ENCODE measurements around the gene DYDC2.

DYDC2 gene

GRCh38 chr10:80373502-80373901, 16.9 kb downstream of the DYDC2 start:
- no peak for DNase-seq

DNA sequence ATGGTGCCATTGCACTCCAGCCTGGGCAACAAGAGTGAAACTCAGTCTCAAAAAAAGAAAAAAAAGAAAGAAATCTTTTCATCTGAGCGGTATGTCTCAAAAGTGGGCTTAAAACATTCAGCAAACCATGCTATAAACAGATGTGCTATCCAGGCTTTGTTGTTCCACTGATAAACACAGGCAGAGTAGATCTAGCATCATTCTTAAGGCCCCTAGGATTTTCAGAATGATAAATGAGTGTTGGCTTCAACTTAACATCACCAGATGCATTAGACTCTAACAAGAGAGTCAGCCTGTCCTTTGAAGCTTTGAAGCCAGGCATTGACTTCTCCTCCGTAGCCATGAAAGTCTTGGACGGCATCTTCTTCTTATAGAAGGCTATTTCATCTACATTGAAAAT, 23.1 kb downstream of the DYDC2 start:
- no peak for DNase-seq

GRCh38 chr10:80380185-80380584, 23.6 kb downstream of the DYDC2 start:
- no peak for DNase-seq

DNA sequence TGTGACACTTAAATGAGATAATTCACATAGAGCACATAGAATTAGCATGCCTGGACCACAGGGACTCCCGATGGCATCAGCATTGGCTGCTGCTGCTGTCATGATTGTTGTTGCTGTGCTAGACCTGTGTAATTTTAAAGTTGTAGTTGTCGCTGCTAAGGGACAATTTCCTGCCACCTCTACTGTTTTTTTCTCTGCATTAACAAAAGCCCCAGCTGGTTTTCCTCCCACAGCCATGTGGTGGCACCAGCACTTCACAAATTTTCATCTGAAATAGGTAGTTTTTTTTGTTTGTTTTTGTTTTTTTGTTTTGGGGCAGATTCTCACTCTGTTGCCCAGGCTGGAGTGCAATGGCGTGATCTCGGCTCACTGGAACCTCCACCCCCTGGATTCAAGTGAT, 26.4 kb downstream of the DYDC2 start:
- DNase-seq = no peak

DNA sequence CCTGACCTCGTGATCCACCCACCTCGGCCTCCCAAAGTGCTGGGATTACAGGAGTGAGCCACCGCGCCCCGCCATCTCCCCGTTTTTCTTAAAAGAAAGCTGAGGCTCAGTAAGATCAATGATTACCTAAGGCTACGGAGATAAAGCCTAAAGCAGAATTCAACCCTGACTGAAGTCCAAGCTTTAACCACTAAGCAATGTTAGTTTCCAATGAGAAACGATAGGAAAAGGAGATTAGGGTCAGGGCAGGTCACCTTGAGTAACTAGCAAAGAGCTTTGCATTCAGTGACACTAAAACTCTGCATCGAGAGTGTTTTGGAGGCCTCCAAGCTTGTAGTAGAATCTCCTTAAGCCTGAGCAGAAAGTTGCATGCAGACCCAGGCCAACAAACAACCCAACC, 34.2 kb downstream of the DYDC2 start:
- no peak for DNase-seq

DNA sequence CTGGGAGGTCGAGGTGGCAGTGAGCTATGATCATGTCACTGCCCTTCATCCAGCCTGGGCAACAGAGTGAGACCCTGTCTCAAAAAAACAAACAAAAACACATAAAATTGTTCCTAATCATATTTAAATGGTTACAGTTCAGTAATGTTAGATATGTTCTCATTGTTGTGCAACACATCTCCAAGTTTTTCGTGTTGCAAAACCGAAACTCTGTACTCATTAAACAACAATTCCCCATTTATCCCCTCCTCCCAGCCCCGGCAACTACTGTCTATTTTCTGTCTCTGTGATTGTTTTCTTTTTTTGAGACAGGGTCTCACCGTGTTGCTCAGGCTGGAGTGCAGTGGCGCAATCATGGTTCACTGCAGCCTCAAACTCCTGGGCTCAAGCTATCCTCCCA, 35.7 kb downstream of the DYDC2 start:
- no peak for DNase-seq

DNA sequence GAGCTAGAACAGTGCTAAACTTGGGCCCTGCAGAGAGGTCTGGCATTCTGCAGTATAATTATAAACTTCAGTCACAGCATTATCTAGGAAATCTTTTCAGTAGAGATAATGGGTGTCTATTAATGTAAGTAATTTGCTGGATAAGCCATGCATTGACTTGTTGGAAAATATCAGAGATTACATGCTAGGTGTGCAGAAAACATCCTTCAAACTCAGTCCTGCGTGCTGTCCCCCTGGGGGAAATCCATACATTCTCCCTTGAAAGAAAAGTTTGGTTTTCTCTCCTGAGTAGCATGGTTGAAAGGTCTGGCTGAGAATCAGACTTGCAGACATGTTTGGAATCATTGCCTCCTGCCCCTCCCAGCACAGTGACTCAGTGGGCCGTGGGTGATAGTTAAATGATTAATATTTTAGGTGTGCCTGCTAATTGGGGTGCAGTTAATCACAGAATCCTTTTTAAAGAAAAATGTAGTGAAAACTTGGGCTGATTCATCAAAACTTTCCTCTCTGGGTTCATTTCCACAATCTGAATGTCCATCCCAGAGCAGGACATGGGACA, 37.9 kb downstream of the DYDC2 start:
- DNase-seq = no peak

- no peak for DNase-seq
These were observed 40.4 kb downstream of the DYDC2 start for GRCh38 chr10:80397014-80397413.

DNA sequence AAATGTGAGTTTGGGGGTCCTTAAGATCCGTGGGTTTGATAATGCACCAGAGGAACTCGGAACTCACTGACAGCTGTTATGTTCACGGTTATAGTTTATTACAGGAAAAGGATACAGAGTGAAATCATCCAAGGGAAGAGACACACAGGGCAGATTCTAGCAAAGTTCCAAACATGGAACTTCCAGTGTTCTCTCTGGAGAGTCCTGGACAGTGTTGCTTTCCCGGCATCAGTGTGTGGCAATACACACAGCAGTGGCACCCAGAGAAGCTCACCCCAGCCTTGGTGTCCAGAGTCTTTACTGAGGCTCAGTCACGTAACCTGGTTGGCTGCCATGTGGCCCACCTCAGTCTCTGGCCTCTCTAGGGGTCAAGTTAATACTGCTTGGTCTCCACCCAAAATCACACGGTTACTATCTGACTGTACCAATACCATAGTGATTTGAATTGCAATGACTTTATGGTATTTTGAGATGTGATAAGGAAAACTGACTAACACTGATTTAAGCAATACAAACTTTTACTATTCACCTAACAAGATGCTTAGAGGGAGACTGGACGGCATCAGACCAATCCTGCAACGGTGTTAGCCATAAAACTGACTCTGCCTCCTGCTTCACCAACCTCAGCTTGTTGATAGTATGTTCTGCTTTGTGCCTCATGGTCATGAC, 43.7 kb downstream of the DYDC2 start:
- no peak for DNase-seq

- DNase-seq = no peak
These were observed 48.5 kb downstream of the DYDC2 start for GRCh38 chr10:80405035-80405434.

DNA sequence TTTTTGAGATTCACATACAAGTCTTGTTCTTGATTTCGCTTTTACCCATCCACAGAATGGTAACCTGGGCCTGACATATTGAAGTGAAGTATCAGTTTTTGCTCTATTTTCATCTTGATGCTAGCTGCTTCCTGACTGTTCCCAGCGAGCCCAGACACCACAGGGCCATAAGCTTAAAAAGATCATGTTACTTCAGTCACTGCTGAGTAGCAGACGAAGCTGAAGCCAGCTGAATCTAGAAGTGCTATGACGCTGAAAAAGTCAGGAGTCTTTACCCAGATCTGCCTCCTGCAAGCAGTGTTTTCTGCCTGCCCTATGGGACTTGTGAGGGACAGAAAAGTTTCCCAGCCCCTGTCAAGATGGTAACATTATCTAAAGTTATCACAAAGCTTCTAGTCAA, 49.0 kb downstream of the DYDC2 start:
- no peak for DNase-seq

- DNase-seq = no peak
These were observed 49.6 kb downstream of the DYDC2 start for GRCh38 chr10:80406204-80406603.

GRCh38 chr10:80407812-80408241, 51.2 kb downstream of the DYDC2 start:
- no peak for DNase-seq

DNA sequence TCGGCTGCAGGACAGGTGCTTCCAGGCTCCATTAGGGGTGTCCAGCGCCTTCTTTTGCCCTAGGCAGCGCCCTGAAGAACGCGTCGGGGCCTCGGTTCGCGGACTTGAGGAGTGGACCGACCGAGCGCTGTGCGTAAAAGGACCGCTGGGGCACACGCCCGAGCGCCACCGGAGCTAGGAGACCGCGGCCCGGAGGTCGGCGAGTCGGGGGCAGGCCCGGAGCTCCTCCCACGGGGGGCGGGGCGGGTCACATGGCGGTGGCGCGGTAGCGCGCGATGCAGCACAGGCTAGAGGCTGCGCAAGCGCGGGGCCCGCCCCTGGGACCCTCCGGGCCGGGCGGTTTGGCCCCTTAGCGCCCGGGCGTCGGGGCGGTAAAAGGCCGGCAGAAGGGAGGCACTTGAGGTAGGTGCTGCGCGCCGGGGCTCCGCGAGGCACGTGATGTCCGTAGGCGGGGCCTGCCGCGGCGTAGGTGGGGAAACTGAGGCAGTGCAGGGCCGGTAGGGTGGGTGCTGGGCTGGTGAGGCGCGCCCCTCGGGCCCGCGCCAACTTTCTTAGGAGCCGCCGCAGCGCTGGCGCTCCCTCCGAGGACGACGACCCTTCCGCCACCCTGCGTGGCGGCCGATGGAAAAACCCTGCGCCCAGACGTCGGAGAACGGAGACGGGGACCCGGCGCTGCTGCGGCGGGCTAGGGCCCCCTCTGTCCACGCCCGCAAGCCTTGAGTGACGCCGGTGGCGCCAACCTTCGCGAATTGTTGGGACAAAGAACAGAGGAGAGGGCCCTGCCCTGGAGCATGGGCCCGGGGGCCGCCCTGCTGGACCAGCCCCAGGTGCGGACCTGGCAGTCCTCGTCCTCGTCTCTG, 51.9 kb downstream of the DYDC2 start, which contains the start of gene PRXL2A:
TSS of gene PRXL2A (plus strand) at position 310 of the 860 bp plus-strand sequence. CDS start 11,917 bp downstream, outside the sequence.
- peak; percentile 46 for DNase-seq

GRCh38 chr10:80409121-80409520, 52.5 kb downstream of the DYDC2 start:
- DNase-seq = no peak

DNA sequence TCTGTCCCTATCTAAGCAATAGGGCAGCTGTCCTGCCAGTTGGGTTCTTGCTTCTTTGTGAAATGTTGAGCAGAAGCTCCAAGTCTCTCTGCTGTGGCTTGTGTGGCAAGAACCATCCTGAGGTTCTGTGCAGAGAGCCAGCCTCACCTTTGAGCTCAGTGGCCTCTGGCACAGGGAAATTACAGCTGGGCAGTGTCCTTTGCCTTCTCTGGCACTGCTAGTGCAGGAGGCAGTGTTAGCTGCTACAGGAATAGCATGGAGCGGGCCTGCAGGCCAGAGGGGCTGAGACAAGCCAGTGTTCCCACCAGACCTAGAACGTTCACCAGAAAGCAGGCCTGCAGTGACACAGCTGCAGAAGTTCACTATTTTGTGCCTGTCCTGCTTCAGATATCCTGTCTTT, 53.5 kb downstream of the DYDC2 start:
- no peak for DNase-seq

GRCh38 chr10:80410578-80411145, 54.1 kb downstream of the DYDC2 start:
- no peak for DNase-seq

DNA sequence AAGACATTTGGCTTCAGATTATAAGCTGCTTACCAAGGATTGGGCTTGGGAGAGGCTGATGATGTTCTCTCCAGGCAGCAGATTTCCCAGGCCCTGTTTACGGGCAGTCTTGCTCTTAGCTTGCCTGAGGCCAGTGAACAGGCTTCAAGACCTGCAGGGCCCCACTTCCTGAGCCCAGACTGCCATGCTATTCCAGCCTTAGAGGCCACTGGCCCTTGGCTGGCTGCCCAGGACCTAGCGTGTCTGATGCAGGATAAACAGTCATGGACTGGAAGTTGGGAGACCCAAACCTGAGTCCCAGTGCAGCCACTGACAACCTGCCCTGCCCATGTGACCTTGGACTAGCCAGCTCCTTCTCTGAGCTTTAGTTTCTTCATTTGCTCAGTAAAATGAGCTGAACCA, 54.7 kb downstream of the DYDC2 start:
- DNase-seq = no peak

DNA sequence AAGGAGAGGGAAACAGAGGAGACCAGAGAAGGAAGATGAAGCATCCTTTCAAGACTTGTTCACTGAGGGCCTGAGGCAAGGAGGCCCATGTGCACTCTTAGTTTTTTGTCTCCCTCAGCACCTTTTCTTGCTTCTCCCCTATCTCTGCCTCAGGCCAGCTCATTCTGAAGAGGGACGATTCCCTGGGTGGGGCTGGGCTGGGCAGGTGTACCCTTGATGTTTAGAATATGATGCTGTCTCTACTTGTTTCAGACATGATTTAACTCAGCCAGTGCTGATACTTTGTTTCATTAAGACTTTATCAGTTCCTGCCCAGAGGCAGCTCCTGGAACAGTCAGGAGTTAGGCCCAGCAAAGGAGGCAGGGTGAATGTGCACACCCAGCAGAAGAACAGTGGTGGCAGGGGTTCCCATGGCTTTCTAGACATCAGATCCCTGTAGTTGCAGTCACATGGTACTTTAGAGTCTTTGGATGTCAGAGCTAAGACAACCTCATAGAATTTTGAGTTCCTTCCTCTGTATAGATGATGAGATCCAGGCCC, 55.2 kb downstream of the DYDC2 start:
- DNase-seq = no peak

GRCh38 chr10:80412486-80412885, 55.9 kb downstream of the DYDC2 start:
- no peak for DNase-seq

DNA sequence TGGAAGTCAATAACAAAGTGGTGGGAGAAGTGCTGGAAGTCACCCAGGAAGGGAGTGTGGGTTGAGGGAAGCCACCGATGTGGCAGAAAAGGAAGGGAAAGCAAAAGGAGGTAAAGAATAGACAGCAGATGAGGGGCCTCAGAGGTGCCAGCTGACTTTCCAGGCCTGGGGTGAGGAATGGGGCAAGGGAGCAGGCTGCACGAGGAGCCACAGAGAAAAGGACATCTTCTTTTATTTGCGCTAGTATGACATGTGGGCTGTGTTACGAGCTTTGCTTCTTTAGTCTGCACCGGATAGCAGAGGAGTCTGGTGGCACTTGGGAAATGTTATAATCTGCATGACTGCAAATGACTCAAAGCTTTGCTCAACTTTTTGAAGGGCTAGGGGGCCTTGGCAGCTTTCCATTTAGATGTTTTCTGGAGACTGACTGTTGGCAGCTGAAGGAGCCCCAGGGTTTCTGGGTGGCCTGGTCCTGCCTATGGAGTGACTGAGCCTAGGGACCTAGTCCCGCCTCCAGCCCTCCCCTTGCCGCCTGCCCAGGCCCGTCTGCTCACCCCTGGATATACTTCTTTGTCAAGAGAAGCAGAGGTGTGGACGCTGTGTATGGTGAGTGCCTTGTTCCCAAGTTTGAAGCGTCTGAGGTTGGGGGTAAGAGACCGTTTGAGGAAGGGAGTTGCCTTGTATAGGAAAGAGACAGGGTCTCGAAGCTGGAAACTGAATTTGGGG, 56.9 kb downstream of the DYDC2 start:
- no peak for DNase-seq

DNA sequence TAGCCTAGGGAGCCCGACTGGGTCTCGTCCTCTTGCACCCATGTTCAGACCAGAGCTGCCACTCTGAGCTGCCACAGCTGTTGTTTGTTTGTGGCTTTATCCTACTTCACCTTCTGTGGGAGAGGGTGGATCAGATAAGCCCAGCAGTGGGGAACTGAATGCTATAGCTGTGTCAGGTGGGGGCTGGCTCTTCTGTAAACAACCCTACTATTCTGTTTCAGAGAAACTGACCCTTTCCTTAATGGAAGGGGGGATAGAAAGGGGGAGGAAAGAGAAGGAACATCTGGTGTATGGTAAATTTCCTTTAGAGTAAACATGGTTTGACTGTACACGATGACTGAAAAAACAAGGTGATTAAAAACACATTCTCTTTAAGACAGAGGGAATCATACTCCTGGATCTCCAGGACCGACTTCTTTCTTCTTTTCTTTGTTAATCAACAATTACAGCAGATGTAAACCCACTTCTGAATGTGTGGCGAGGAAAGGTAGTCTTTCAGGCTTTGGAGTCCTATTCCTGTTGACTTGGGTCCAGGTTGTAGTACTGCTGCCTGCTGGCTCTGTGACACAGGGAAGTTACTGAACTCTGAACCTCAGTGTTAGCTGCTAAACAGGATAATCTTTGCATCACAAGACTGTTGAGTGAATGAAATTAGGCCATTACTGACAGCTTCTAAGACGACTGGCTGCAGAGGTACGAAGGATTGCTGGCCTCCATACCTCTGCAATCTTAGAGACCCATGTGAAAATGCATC, 57.7 kb downstream of the DYDC2 start:
- no peak for DNase-seq
